CD4-positive, alpha-beta T cell treated with Interleukin-15 for 1 hour (primary cell): ENCODE results near the gene ARHGAP10.

Experiments
- DNase-seq: peaks from one replicate; pipeline ENCODE4 v3.0.0-alpha.2; 2020

The ARHGAP10 gene

GRCh38 chr4:148108766-148109165 is 376.9 kb downstream of the ARHGAP10 start:
- no peak for DNase-seq

GRCh38 chr4:148109216-148109615 is 377.3 kb downstream of the ARHGAP10 start:
- DNase-seq, result no peak

- DNase-seq, result no peak
These were observed 378.3 kb downstream of the ARHGAP10 start for GRCh38 chr4:148110169-148110568.

GRCh38 chr4:148112231-148112982 is 380.5 kb downstream of the ARHGAP10 start:
- DNase-seq, result no peak

DNA sequence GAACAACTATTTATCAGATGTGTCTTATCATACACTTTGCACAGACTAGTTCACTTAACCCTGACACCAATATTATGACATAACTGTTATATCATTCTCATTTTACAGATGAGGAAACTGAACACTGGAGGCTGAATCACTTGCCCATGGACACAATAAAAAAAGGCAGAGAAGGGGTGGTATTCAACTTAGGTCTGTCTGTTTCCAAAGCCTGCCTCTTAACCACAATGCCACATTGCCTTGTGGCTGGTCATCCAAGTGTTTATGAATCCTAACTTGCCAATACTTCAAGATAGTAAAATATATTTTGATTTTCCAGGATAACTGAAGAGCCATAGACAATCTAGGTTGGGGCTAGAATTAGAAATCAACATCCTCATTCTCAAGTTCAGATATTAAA is 382.5 kb downstream of the ARHGAP10 start:
- DNase-seq, result no peak

GRCh38 chr4:148116264-148116663 is 384.4 kb downstream of the ARHGAP10 start:
- no peak for DNase-seq

GRCh38 chr4:148116969-148117368 is 385.1 kb downstream of the ARHGAP10 start:
- DNase-seq, result no peak

DNA sequence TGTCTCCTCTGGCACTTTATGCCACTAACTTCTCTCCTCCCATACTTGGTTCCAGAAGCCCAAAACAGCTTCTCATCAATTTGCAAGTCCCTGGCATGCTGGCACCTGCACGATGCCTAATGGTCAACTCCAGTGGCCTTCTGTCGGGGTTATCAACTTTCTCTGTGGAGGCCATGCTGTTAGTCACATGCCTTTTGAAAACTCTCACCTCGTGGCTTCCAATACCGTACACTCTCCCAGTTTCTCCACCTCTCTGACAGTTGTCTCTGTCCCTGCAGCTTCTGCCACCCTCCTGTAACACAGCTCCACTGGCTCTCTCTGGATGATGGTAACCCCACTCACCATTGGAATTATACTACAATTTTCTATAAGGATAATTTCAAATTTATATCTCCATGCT is 386.3 kb downstream of the ARHGAP10 start:
- DNase-seq, result no peak

GRCh38 chr4:148118633-148119032 is 386.7 kb downstream of the ARHGAP10 start:
- DNase-seq, result no peak

GRCh38 chr4:148120216-148120615 is 388.3 kb downstream of the ARHGAP10 start:
- DNase-seq, result no peak
